ENCODE data around the gene TMED7. TPM values are rescaled to one million over a fixed set of nuclear protein-coding genes. Genes with fewer than 3 reads are reported as not detected.

Gene TMED7
- total and polyA plus RNA-seq, 2 of the 13 experiments (the other 11 are each of a cell fraction or from before 2014, with no cell fraction given): 58.0 to 113 TPM

- TF ChIP-seq ELF1 (CRISPR knock-in tag; IDR thresholded peaks at IDR 0.05): peak; percentile 87
- peak; percentile 40; the same call in 1 of the 2 replicates for TF ChIP-seq ZBTB34 (CRISPR knock-in tag; IDR thresholded peaks at IDR 0.05)
- no peak for TF ChIP-seq U2AF2 (IDR thresholded peaks at IDR 0.05; ENCODE audit: low read depth, low read length)
- TF ChIP-seq THAP9 (CRISPR knock-in tag; IDR thresholded peaks at IDR 0.05; ENCODE audit: borderline replicate concordance): peak; percentile 67; the same call in 1 of the 2 replicates
- TF ChIP-seq PAX8 (CRISPR knock-in tag; IDR thresholded peaks at IDR 0.05; ENCODE audit: borderline replicate concordance): peak; percentile 26; the same call in 1 of the 2 replicates
- TF ChIP-seq, protein P1, sequence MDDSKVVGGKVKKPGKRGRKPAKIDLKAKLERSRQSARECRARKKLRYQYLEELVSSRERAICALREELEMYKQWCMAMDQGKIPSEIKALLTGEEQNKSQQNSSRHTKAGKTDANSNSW (CRISPR knock-in tag; IDR thresholded peaks at IDR 0.05; ENCODE audit: borderline replicate concordance): 0 out of 2 replicates have a peak, but pooled peaks have one; percentile 53
- TF ChIP-seq, protein P2, sequence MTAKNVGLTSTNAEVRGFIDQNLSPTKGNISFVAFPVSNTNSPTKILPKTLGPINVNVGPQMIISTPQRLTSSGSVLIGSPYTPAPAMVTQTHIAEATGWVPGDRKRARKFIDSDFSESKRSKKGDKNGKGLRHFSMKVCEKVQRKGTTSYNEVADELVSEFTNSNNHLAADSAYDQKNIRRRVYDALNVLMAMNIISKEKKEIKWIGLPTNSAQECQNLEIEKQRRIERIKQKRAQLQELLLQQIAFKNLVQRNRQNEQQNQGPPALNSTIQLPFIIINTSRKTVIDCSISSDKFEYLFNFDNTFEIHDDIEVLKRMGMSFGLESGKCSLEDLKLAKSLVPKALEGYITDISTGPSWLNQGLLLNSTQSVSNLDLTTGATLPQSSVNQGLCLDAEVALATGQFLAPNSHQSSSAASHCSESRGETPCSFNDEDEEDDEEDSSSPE (CRISPR knock-in tag; IDR thresholded peaks at IDR 0.05): peak; percentile 73
- TF ChIP-seq ZNF235 (CRISPR knock-in tag; IDR thresholded peaks at IDR 0.05; ENCODE audit: borderline replicate concordance): peak; percentile 78; the same call in 1 of the 2 replicates
- TF ChIP-seq HNRNPH1 (optimal IDR thresholded peaks at IDR 0.05; ENCODE audit: low read depth, low read length): no peak
- TF ChIP-seq NFKBIZ (CRISPR knock-in tag; IDR thresholded peaks at IDR 0.05): peak; percentile 51; the same call in 1 of the 2 replicates
- TF ChIP-seq RCOR2 (CRISPR knock-in tag; IDR thresholded peaks at IDR 0.05): no peak
- peak; percentile 69; the same call in 1 of the 2 replicates for TF ChIP-seq HOXA3 (CRISPR knock-in tag; IDR thresholded peaks at IDR 0.05)
- peak; percentile 55; the same call in 1 of the 2 replicates for TF ChIP-seq ZNF350 (CRISPR knock-in tag; IDR thresholded peaks at IDR 0.05; ENCODE audit: borderline replicate concordance, low read depth)
- 0 out of 2 replicates have a peak, but pooled peaks have one; percentile 12 for TF ChIP-seq STAG1 (CRISPR knock-in tag; IDR thresholded peaks at IDR 0.05)
Measured at GRCh38 chr5:115625579-115626444, at the start of gene TMED7 (continued).

All from HepG2 (cell line).